GM23338 (cell line): ENCODE measurements around the gene HOXC4. TPM values are rescaled to one million over a fixed set of nuclear protein-coding genes. Genes with fewer than 3 reads are reported as not detected.

ENCODE experiments used
- ATAC-seq: fragments of 200-7000 bp; cut with Tn5 transposase; 3 replicates; pipeline ENCODE4 v1.9.1; 2020
- DNase-seq: peaks from one replicate; pipeline ENCODE4 v3.0.0-alpha.2; 2015; ENCODE audit warnings: low spot score
- H2AFZ ChIP-seq: fragments of 200-600 bp; sonication (generic); 2 replicates; pipeline ENCODE4 v1.8.0; 2016; ENCODE audit warnings: antibody characterized with exemption, mild to moderate bottlenecking, moderate library complexity
- H3F3A ChIP-seq: fragments of 200-600 bp; sonication (generic); replicated peaks from 2 replicates; pipeline ENCODE4 v1.8.0; 2017; ENCODE audit warnings: antibody characterized with exemption, mixed run types, low read depth
- H3K27ac ChIP-seq: fragments of 200-600 bp; sonication (generic); 2 replicates; pipeline ENCODE4 v1.6.1; 2016; ENCODE audit warnings: low read depth
- H3K27me3 ChIP-seq: fragments of 200-600 bp; sonication (generic); 2 replicates; pipeline ENCODE4 v1.8.0; 2016; ENCODE audit warnings: mild to moderate bottlenecking, mixed run types, moderate library complexity; ENCODE audit not compliant: insufficient read depth
- H3K36me3 ChIP-seq: fragments of 200-600 bp; sonication (generic); 2 replicates; pipeline ENCODE4 v1.8.0; 2016; ENCODE audit warnings: mild to moderate bottlenecking; ENCODE audit not compliant: insufficient read depth
- H3K4me1 ChIP-seq: fragments of 200-600 bp; sonication (generic); 2 replicates; pipeline ENCODE4 v1.8.0; 2016; ENCODE audit warnings: mild to moderate bottlenecking, moderate library complexity; ENCODE audit not compliant: insufficient read depth
- H3K4me2 ChIP-seq: fragments of 200-600 bp; sonication (generic); 2 replicates; pipeline ENCODE4 v1.7.1; 2017; ENCODE audit warnings: mixed run types
- H3K4me3 ChIP-seq: fragments of 200-600 bp; sonication (generic); 2 replicates; pipeline ENCODE4 v1.6.1; 2016; ENCODE audit warnings: mixed run types
- H3K79me2 ChIP-seq: fragments of 200-600 bp; sonication (generic); replicated peaks from 2 replicates; pipeline ENCODE4 v1.8.0; 2017; ENCODE audit warnings: mild to moderate bottlenecking; ENCODE audit not compliant: insufficient read depth
- H3K9me2 ChIP-seq: fragments of 200-600 bp; sonication (generic); 2 replicates; pipeline ENCODE4 v1.8.0; 2017; ENCODE audit not compliant: insufficient read depth
- H4K20me1 ChIP-seq: fragments of 200-600 bp; sonication (generic); replicated peaks from 2 replicates; pipeline ENCODE4 v1.8.0; 2017; ENCODE audit warnings: mild to moderate bottlenecking; ENCODE audit not compliant: insufficient read depth
- H3K27ac Mint-ChIP-seq: 2 replicates; pipeline ENCODE4 v1.8.0; 2020; ENCODE audit warnings: inconsistent platforms, mild to moderate bottlenecking, moderate library complexity, mixed read lengths
- H3K27me3 Mint-ChIP-seq: 3 replicates; pipeline ENCODE4 v1.8.0; 2022; ENCODE audit warnings: low read depth, mild to moderate bottlenecking, moderate library complexity, mixed read lengths, inconsistent platforms; ENCODE audit not compliant: insufficient read depth, poor library complexity
- H3K36me3 Mint-ChIP-seq: 3 replicates; pipeline ENCODE4 v1.8.0; 2021; ENCODE audit warnings: low read depth, mild to moderate bottlenecking, inconsistent platforms, moderate library complexity, mixed read lengths
- H3K4me1 Mint-ChIP-seq: 3 replicates; pipeline ENCODE4 v1.8.0; 2020; ENCODE audit warnings: mild to moderate bottlenecking, inconsistent platforms, mixed read lengths
- H3K4me3 Mint-ChIP-seq: 3 replicates; pipeline ENCODE4 v1.8.0; 2021; ENCODE audit warnings: moderate library complexity, mild to moderate bottlenecking, inconsistent platforms, mixed read lengths
- H3K9me3 Mint-ChIP-seq: 3 replicates; pipeline ENCODE4 v1.8.0; 2020; ENCODE audit warnings: moderate library complexity, mild to moderate bottlenecking, inconsistent platforms, mixed read lengths
- EZH2 ChIP-seq: fragments of 200-600 bp; sonication (generic); IDR thresholded peaks from one replicate; pipeline ENCODE4 v1.8.0; 2017; ENCODE audit warnings: antibody characterized with exemption, mild to moderate bottlenecking, low read depth; ENCODE audit not compliant: unreplicated experiment
- EZH2phosphoT487 ChIP-seq: fragments of 200-600 bp; sonication (generic); IDR thresholded peaks from one replicate; pipeline ENCODE4 v1.8.1; 2018; ENCODE audit warnings: antibody characterized with exemption; ENCODE audit not compliant: unreplicated experiment
- JUNB ChIP-seq: IDR thresholded peaks from one replicate; pipeline ENCODE4 v1.6.1; 2016; ENCODE audit warnings: antibody characterized with exemption; ENCODE audit not compliant: unreplicated experiment
- NANOG ChIP-seq: IDR thresholded peaks from 2 replicates; pipeline ENCODE4 v1.6.1; 2016; ENCODE audit warnings: antibody characterized with exemption, borderline replicate concordance
- ZNF331 ChIP-seq: fragments of 250-450 bp; sonication (Bioruptor Pico); IDR thresholded peaks from 2 replicates; pipeline ENCODE4 v1.5.0; 2020; ENCODE audit warnings: low read depth, mild to moderate bottlenecking, moderate library complexity
- polyA plus RNA-seq: library from polyadenylated mRNA; unstranded; fragments of >200 nt; fragmentation: Nextera tagmentation; extraction: Ambion mirVana; gene quantifications from 2 replicates; pipeline ENCODE4 v1.2.1, GENCODE V29; 2016
- total RNA-seq: library from RNA; depleted of rRNA; stranded (reverse); fragments of >200 nt; shearing (Covaris generic); gene quantifications from 2 replicates; pipeline ENCODE4 v1.2.3, GENCODE V29; 2014

Gene HOXC4
- total and polyA plus RNA-seq, 2 experiments from 2014 or later, result not detected

GRCh38 chr12:54018468-54018984, 35.1 kb upstream of the HOXC4 start:
- Mint-ChIP-seq H3K4me3 (peak overlapping the region; percentile 62), H3K4me1 (peaks cover 30% of the 10 kb centered on the region), H3K36me3 (no peaks in the 10 kb centered on the region; the same call in 2 of the 3 replicates), H3K9me3 (peaks cover 3% of the 10 kb centered on the region; the same call in 2 of the 3 replicates), H3K27ac (no peak overlapping the region), H3K27me3 (peaks cover 98% of the 10 kb centered on the region)
- Histone ChIP-seq H3F3A (peaks cover 38% of the 10 kb centered on the region), H3K4me2 (peak overlapping the region; percentile 89), H3K36me3 (no peaks in the 10 kb centered on the region; the same call in 1 of the 2 replicates), H3K4me1 (peaks cover 42% of the 10 kb centered on the region), H3K4me3 (peak overlapping the region; percentile 63), H3K79me2 (no peaks in the 10 kb centered on the region), H2AFZ (peak overlapping the region; percentile 80), H3K9me2 (no peaks in the 10 kb centered on the region), H4K20me1 (peaks cover 42% of the 10 kb centered on the region), H3K27ac (no peak overlapping the region), H3K27me3 (peaks cover 100% of the 10 kb centered on the region)
- DNase-seq (peak; percentile 70), ATAC-seq (no peak)
- TF ChIP-seq EZH2 (peak; percentile 50), NANOG (no peak)

DNA sequence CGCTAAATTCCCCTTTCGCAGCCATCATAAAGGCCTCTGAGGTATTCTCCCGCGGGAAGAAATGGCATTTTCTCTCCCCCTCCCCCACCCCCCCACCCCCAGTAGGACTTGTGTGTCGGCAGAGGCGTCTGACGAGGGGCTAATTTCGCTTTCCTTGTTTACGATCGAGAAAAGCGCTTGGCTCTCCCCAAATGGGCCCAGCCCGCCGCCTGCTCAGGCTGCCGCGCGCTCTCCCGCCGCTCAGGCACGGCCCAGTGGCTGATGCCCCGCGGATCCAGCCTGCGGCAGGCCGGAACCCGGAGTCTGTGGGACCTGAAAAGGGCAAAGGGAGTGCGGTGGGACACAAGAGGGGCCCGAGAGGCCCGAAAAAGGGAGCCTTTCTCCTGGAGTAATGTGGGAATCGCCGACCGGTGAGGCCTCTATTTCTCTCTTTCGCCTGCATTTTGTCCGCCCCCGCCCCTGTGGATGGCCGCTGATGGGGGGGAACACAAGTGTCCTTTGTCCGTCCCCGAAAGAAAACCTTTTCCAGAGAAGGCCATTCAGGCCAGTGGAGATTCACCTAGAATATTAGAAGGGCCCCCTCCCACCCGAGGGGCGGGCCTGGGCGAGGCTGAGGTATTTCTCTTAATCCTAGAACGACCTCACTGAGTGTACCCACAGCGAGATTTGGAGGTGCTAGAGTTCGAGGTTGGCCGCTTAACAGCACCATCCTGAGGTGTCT, 34.4 kb upstream of the HOXC4 start:
- Histone ChIP-seq H3K9me2 (no peaks in the 10 kb centered on the region), H3K4me3 (peak overlapping the region; percentile 63), H3K27ac (no peak overlapping the region), H4K20me1 (peaks cover 43% of the 10 kb centered on the region), H3K4me1 (peaks cover 42% of the 10 kb centered on the region), H3F3A (peaks cover 37% of the 10 kb centered on the region; the same call in 1 of the 2 replicates), H2AFZ (no peak overlapping the region), H3K79me2 (no peaks in the 10 kb centered on the region), H3K4me2 (peak overlapping the region; percentile 89), H3K36me3 (no peaks in the 10 kb centered on the region; the same call in 1 of the 2 replicates), H3K27me3 (peaks cover 100% of the 10 kb centered on the region)
- Mint-ChIP-seq H3K27me3 (peaks cover 98% of the 10 kb centered on the region), H3K27ac (no peak overlapping the region), H3K36me3 (no peaks in the 10 kb centered on the region; the same call in 2 of the 3 replicates), H3K9me3 (peaks cover 3% of the 10 kb centered on the region; the same call in 2 of the 3 replicates), H3K4me1 (peaks cover 33% of the 10 kb centered on the region), H3K4me3 (peak overlapping the region; percentile 50; the same call in 2 of the 3 replicates)
- ATAC-seq (peak; percentile 15), DNase-seq (peak; percentile 78)
- TF ChIP-seq EZH2 (peak; percentile 97), JUNB (no peak)

- H3F3A ChIP-seq, result peaks cover 33% of the 10 kb centered on the region; the same call in 1 of the 2 replicates
- peak; percentile 46 for TF ChIP-seq EZH2phosphoT487
- peak; percentile 73 for TF ChIP-seq EZH2
- no peak for TF ChIP-seq ZNF331
- Mint-ChIP-seq H3K9me3 (peaks cover 3% of the 10 kb centered on the region; the same call in 2 of the 3 replicates), H3K4me1 (peaks cover 28% of the 10 kb centered on the region), H3K4me3 (no peak overlapping the region; the same call in 2 of the 3 replicates), H3K36me3 (no peaks in the 10 kb centered on the region; the same call in 2 of the 3 replicates), H3K27ac (no peak overlapping the region), H3K27me3 (peaks cover 98% of the 10 kb centered on the region)
- peaks cover 43% of the 10 kb centered on the region for H4K20me1 ChIP-seq
- H3K4me1 ChIP-seq, result peaks cover 42% of the 10 kb centered on the region
- peak overlapping the region; percentile 89 for H3K4me2 ChIP-seq
- no peaks in the 10 kb centered on the region for H3K79me2 ChIP-seq
- no peak overlapping the region for H2AFZ ChIP-seq
- H3K27me3 ChIP-seq, result peaks cover 100% of the 10 kb centered on the region
- no peaks in the 10 kb centered on the region; the same call in 1 of the 2 replicates for H3K36me3 ChIP-seq
- DNase-seq (no peak), ATAC-seq (no peak)
- no peak overlapping the region for H3K27ac ChIP-seq
- no peaks in the 10 kb centered on the region for H3K9me2 ChIP-seq
- H3K4me3 ChIP-seq, result peak overlapping the region; percentile 46; the same call in 1 of the 2 replicates
Measured at GRCh38 chr12:54019924-54020590, 33.6 kb upstream of the HOXC4 start.
